Spleen (tissue), 11 donors: ENCODE results near the gene OLA1. TPM values are rescaled to one million over a fixed set of nuclear protein-coding genes. Genes with fewer than 3 reads are reported as not detected.

Source experiments
- DNase-seq: peaks from one replicate; pipeline ENCODE4 v3.0.0-alpha.2; 2020
- H3K27ac ChIP-seq, 8 donors: fragments of 200-600 bp; sonication (generic) in 7 of 8; 1 replicate in 4 of 8; 2 replicates in 4 of 8; pipeline versions ENCODE4 v1.5.0 to v1.8.0; 2016 to 2021; ENCODE audit warnings: inconsistent platforms in 4 of 8, mild to moderate bottlenecking in 4 of 8, moderate library complexity in 1 of 8
- H3K27me3 ChIP-seq, 7 donors: fragments of 200-600 bp; sonication (generic) in 6 of 7; replicated peaks in 1 of 7; 1 replicate in 4 of 7; 2 replicates in 3 of 7; pipeline versions ENCODE4 v1.5.0 to v1.8.0; 2016 to 2021; ENCODE audit warnings: inconsistent platforms in 3 of 7, mild to moderate bottlenecking in 1 of 7
- H3K36me3 ChIP-seq, 6 donors: fragments of 200-600 bp; sonication (generic) in 5 of 6; 1 replicate in 4 of 6; 2 replicates in 2 of 6; pipeline versions ENCODE4 v1.5.0 to v1.8.0; 2016 to 2021; ENCODE audit warnings: inconsistent platforms in 2 of 6
- H3K4me1 ChIP-seq, 6 donors: fragments of 200-600 bp; sonication (generic) in 5 of 6; 1 replicate in 3 of 6; 2 replicates in 3 of 6; pipeline versions ENCODE4 v1.5.0 to v1.8.0; 2016 to 2021; ENCODE audit warnings: inconsistent platforms in 3 of 6
- H3K4me3 ChIP-seq, 8 donors: fragments of 200-600 bp; sonication (generic) in 7 of 8; 1 replicate in 4 of 8; 2 replicates in 4 of 8; pipeline versions ENCODE4 v1.5.0 to v1.8.0; 2016 to 2021; ENCODE audit warnings: inconsistent platforms in 4 of 8, mild to moderate bottlenecking in 4 of 8, moderate library complexity in 2 of 8
- H3K9me3 ChIP-seq, 8 donors: fragments of 200-600 bp; sonication (generic) in 7 of 8; 1 replicate in 4 of 8; 2 replicates in 4 of 8; pipeline versions ENCODE4 v1.5.0 to v1.8.0; 2016 to 2021; ENCODE audit warnings: inconsistent platforms in 4 of 8
- CTCF ChIP-seq, 11 experiments: fragments of 200-600 bp in 7 of 11; fragments of 450-650 bp in 4 of 11; sonication (generic) in 4 of 11; IDR thresholded peaks in 8 of 11; conservative IDR thresholded peaks in 3 of 11; 1 replicate in 7 of 11; 2 replicates in 4 of 11; pipeline versions ENCODE4 v1.4.0 to v1.8.0; 2016 to 2021; ENCODE audit warnings: antibody characterized with exemption in 11 of 11, inconsistent platforms in 4 of 11, mild to moderate bottlenecking in 1 of 11
- POLR2A ChIP-seq, 3 donors: fragments of 450-650 bp; IDR thresholded peaks; one replicate each; pipeline ENCODE4 v1.5.1; 2017; ENCODE audit warnings: antibody characterized with exemption in 3 of 3, mild to moderate bottlenecking in 1 of 3
- POLR2AphosphoS5 ChIP-seq, 3 donors: sonication (generic); formaldehyde crosslinking; IDR thresholded peaks; one replicate each; pipeline ENCODE4 v1.5.1; 2017; ENCODE audit warnings: antibody characterized with exemption in 3 of 3
- WGBS, 5 donors: extraction: QIAGEN DNeasy Blood & Tissue Kit in 3 of 5; methylation state at CpG; one replicate each; pipeline versions ENCODE4 v1.1.5 to v1.1.7; 2013 to 2018; 5-methylcytosine and 5-hydroxymethylcytosine counted together
- intact Hi-C: fragments of 100-400 bp; cut with DNase I; formaldehyde crosslinking; loops from one replicate; pipeline ENCODE4 v1.15.0; 2023; ENCODE audit warnings: low total_unique reads
- polyA plus RNA-seq, 3 donors: library from polyadenylated mRNA; stranded (reverse); fragments of 200-250 nt; gene quantifications; one replicate each; pipeline ENCODE4 v1.2.1, GENCODE V29; 2013
- total RNA-seq, 7 donors: library from RNA; depleted of rRNA in 3 of 7; stranded (reverse); fragments of >200 nt in 3 of 7; fragmentation: NEBNext Ultra II Directional in 4 of 7; extraction: Animal tissue kit (Norgen Biotek cat#: 25700) in 4 of 7; gene quantifications; one replicate each; pipeline versions ENCODE4 v1.1.0 to v1.2.1, GENCODE V29; 2016 to 2021
- donor health status: healthy with polysubstance abuse.
- donor health status: DM: no; HTN: no; CAD: no; lungs with moderate emphysema.
- donor health status: DM: no; HTN: no; CAD: no.
- donor health status: Bipolar disorder and iron deficiency.
- donor health status: healthy.
- donor health status: DM: no; HTN: no; CAD: no.
- donor health status: DM: yes; HTN: yes; CAD: no.

OLA1 gene
- total and polyA plus RNA-seq, 10 donors = 35.0 to 66.0 (median 42.0) TPM

- Histone ChIP-seq H3K27me3 (no peaks in the 10 kb centered on the region), H3K9me3 (no peaks in the 10 kb centered on the region), H3K4me3 (no peak overlapping the region), H3K4me1 (no peaks in the 10 kb centered on the region), H3K36me3 (no peaks in the 10 kb centered on the region), H3K27ac (no peak overlapping the region)
- no peak for DNase-seq
- no peak for TF ChIP-seq CTCF (IDR thresholded peaks at IDR 0.05 in 8 of 11, conservative IDR thresholded peaks at IDR 0.05 in 3 of 11)
- no peak for TF ChIP-seq POLR2AphosphoS5 (IDR thresholded peaks at IDR 0.05)
- no peak for TF ChIP-seq POLR2A (IDR thresholded peaks at IDR 0.05)
- intact Hi-C loops = no loop called here
- 97 to 100% (median 99%) methylated on average over 4 of the region's 4 CpGs for WGBS, 5 donors
Observed at GRCh38 chr2:174202188-174202587, 46.1 kb downstream of the OLA1 start.

GRCh38 chr2:174198846-174199564, 49.3 kb downstream of the OLA1 start:
- WGBS, 5 donors = 85 to 95% (median 89%) methylated on average over 2 of the region's 2 CpGs
- Histone ChIP-seq H3K4me1 (no peaks in the 10 kb centered on the region), H3K9me3 (no peaks in the 10 kb centered on the region), H3K27me3 (no peaks in the 10 kb centered on the region), H3K36me3 (no peaks in the 10 kb centered on the region), H3K4me3 (no peak overlapping the region), H3K27ac (no peak overlapping the region)
- no peak for DNase-seq
- TF ChIP-seq POLR2AphosphoS5 (IDR thresholded peaks at IDR 0.05) (no peak), POLR2A (IDR thresholded peaks at IDR 0.05) (no peak), CTCF (IDR thresholded peaks at IDR 0.05 in 8 of 11, conservative IDR thresholded peaks at IDR 0.05 in 3 of 11) (no peak)
- intact Hi-C loops = no loop called here

- intact Hi-C loops = no loop called here
- no peaks in the 10 kb centered on the region for H3K27me3 ChIP-seq
- H3K27ac ChIP-seq = no peak overlapping the region
- DNase-seq = no peak
- H3K36me3 ChIP-seq = no peaks in the 10 kb centered on the region
- H3K4me3 ChIP-seq = no peak overlapping the region
- TF ChIP-seq POLR2A (IDR thresholded peaks at IDR 0.05) (no peak), POLR2AphosphoS5 (IDR thresholded peaks at IDR 0.05) (no peak), CTCF (IDR thresholded peaks at IDR 0.05 in 8 of 11, conservative IDR thresholded peaks at IDR 0.05 in 3 of 11) (no peak)
- no peaks in the 10 kb centered on the region for H3K4me1 ChIP-seq
- H3K9me3 ChIP-seq = peaks cover 0 to 5% (median 0%) of the 10 kb centered on the region in 8 donors
Observed at GRCh38 chr2:174195253-174195652, 53.1 kb downstream of the OLA1 start.

- intact Hi-C loops = no loop called here
- no peaks in the 10 kb centered on the region for H3K36me3 ChIP-seq
- TF ChIP-seq CTCF (IDR thresholded peaks at IDR 0.05 in 8 of 11, conservative IDR thresholded peaks at IDR 0.05 in 3 of 11) (no peak), POLR2A (IDR thresholded peaks at IDR 0.05) (no peak), POLR2AphosphoS5 (IDR thresholded peaks at IDR 0.05) (no peak)
- peaks cover 0 to 5% (median 0%) of the 10 kb centered on the region in 8 donors for H3K9me3 ChIP-seq
- H3K4me3 ChIP-seq = no peak overlapping the region
- no peak for DNase-seq
- H3K27ac ChIP-seq = no peak overlapping the region
- 96 to 100% (median 98%) methylated on average over 4 of the region's 4 CpGs for WGBS, 5 donors
- H3K27me3 ChIP-seq = no peaks in the 10 kb centered on the region
- no peaks in the 10 kb centered on the region for H3K4me1 ChIP-seq
Observed at GRCh38 chr2:174193737-174194136, 54.6 kb downstream of the OLA1 start.
